Astrocyte (in vitro differentiated cells and primary cell): Measurements from ENCODE around the gene CLASP1. TPM values are rescaled to one million over a fixed set of nuclear protein-coding genes. Genes with fewer than 3 reads are reported as not detected.

ENCODE experiments used
- DNase-seq: peaks from one replicate; pipeline ENCODE4 v3.0.0-alpha.2; 2010; ENCODE audit warnings: low read depth
- FAIRE-seq: peaks from 2 replicates; lab custom pipeline; 2011; peaks lifted over from hg19 to GRCh38; lab: Jason Lieb, UNC
- H2AFZ ChIP-seq: 2 replicates; pipeline ENCODE4 v1.6.0; 2012; ENCODE audit warnings: low read depth, low read length, inconsistent platforms
- H3K27ac ChIP-seq: 2 replicates; pipeline ENCODE4 v1.5.1; 2011; ENCODE audit warnings: low read depth, low read length, inconsistent platforms
- H3K27me3 ChIP-seq: 2 replicates; pipeline ENCODE4 v1.6.0; 2011; ENCODE audit warnings: low read length, inconsistent platforms; ENCODE audit not compliant: insufficient read depth
- H3K36me3 ChIP-seq: 2 replicates; pipeline ENCODE4 v1.5.1; 2011; ENCODE audit warnings: low read length, inconsistent platforms; ENCODE audit not compliant: insufficient read depth
- H3K4me1 ChIP-seq: 2 replicates; pipeline ENCODE4 v1.5.1; 2011; ENCODE audit warnings: low read length, inconsistent platforms; ENCODE audit not compliant: insufficient read depth
- H3K4me2 ChIP-seq: 2 replicates; pipeline ENCODE4 v1.6.0; 2012; ENCODE audit warnings: low read length, inconsistent platforms
- H3K4me3 ChIP-seq: 2 replicates; pipeline ENCODE4 v1.5.1; 2011; ENCODE audit warnings: low read depth, mild to moderate bottlenecking, low read length, inconsistent platforms; ENCODE audit not compliant: insufficient read depth
- H3K79me2 ChIP-seq: 2 replicates; pipeline ENCODE4 v1.6.0; 2012; ENCODE audit warnings: mild to moderate bottlenecking, low read length, inconsistent platforms; ENCODE audit not compliant: insufficient read depth
- H3K9ac ChIP-seq: 2 replicates; pipeline ENCODE4 v1.6.0; 2012; ENCODE audit warnings: mild to moderate bottlenecking, low read length, inconsistent platforms
- H3K9me3 ChIP-seq: 2 replicates; pipeline ENCODE4 v1.5.1; 2012; ENCODE audit warnings: low read depth, mild to moderate bottlenecking, low read length, inconsistent platforms; ENCODE audit not compliant: insufficient read depth
- H4K20me1 ChIP-seq: 2 replicates; pipeline ENCODE4 v1.6.0; 2012; ENCODE audit warnings: low read length, inconsistent platforms; ENCODE audit not compliant: insufficient read depth
- H3K27ac Mint-ChIP-seq: one replicate; pipeline ENCODE4 v1.8.0; 2021; ENCODE audit warnings: mild to moderate bottlenecking, mixed read lengths; ENCODE audit not compliant: unreplicated experiment
- H3K27me3 Mint-ChIP-seq: one replicate; pipeline ENCODE4 v1.8.0; 2021; ENCODE audit warnings: low read depth, mixed read lengths; ENCODE audit not compliant: unreplicated experiment
- H3K36me3 Mint-ChIP-seq: one replicate; pipeline ENCODE4 v1.8.0; 2021; ENCODE audit warnings: low read depth, mixed read lengths; ENCODE audit not compliant: unreplicated experiment
- H3K4me1 Mint-ChIP-seq: one replicate; pipeline ENCODE4 v1.8.0; 2021; ENCODE audit warnings: low read depth, mixed read lengths; ENCODE audit not compliant: unreplicated experiment
- H3K4me3 Mint-ChIP-seq: one replicate; pipeline ENCODE4 v1.8.0; 2021; ENCODE audit warnings: mild to moderate bottlenecking, moderate library complexity, mixed read lengths; ENCODE audit not compliant: unreplicated experiment
- H3K9me3 Mint-ChIP-seq: one replicate; pipeline ENCODE4 v1.8.0; 2021; ENCODE audit warnings: mild to moderate bottlenecking, mixed read lengths; ENCODE audit not compliant: unreplicated experiment
- EZH2 ChIP-seq: IDR thresholded peaks from 2 replicates; pipeline ENCODE4 v1.6.1; 2012; ENCODE audit warnings: mild to moderate bottlenecking, low read length, inconsistent platforms; ENCODE audit not compliant: insufficient read depth
- total RNA-seq: library from RNA; stranded (reverse); gene quantifications from 2 replicates; pipeline ENCODE4 v1.2.1, GENCODE V29; 2021
- TF ChIP-seq, protein P1 (sequence below): IDR thresholded peaks from 2 replicates; pipeline ENCODE4 v1.5.1; 2011; ENCODE audit warnings: low read depth, mild to moderate bottlenecking, inconsistent platforms, low read length, moderate library complexity; ENCODE audit not compliant: insufficient read depth

CLASP1 gene
- total RNA-seq, 1 donor from 2014 or later = 56.7 TPM

DNA sequence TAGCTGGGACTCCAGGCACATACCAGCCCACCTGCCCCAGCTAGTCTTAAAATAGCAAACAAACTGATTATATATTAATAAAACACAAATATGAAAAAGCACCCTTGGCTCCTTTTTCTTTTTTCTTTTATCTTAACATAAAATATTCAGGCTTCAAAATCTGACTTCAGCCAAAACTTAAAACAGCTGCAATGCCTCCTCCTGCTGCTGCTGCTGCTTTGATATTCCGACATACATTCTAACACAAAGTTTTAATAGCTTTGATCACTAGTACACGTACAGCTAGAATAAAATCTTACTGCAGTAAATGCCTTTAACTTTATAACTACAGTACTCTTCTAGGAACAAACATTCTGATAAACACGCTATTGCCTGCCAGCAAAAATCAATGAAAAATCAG is 190.0 kb downstream of the CLASP1 start:
- no peak for FAIRE-seq

DNA sequence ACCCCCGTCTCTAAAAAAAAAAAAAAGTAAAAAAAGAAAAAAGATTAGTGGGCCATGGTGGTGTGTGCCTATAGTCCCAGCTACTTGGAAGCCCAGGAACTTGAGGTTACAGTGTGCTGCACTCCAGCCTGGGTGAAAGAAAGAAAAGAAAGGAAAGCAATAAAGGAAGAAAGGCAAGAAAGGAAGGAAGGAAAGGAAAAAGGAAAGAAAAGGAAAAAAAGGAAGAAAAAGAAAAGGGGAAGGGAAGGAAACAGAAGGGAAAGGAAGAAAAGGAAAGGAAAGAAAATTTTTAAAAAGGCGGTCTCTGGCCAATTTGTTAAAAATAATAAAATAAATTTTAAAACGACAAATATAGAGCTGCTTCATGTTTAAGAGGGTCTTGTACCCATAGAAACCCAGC is 192.9 kb downstream of the CLASP1 start:
- FAIRE-seq (no peak), DNase-seq (no peak)
- H3K36me3 Mint-ChIP-seq = peaks cover 11% of the 10 kb centered on the region
- no peak overlapping the region for H3K9ac ChIP-seq
- no peaks in the 10 kb centered on the region for H3K9me3 ChIP-seq
- H3K4me1 Mint-ChIP-seq = peaks cover 11% of the 10 kb centered on the region
- H3K27me3 Mint-ChIP-seq = no peaks in the 10 kb centered on the region
- H3K4me3 ChIP-seq = no peak overlapping the region
- no peaks in the 10 kb centered on the region for H4K20me1 ChIP-seq
- no peaks in the 10 kb centered on the region for H3K79me2 ChIP-seq
- H3K4me3 Mint-ChIP-seq = no peak overlapping the region
- TF ChIP-seq, protein P1, sequence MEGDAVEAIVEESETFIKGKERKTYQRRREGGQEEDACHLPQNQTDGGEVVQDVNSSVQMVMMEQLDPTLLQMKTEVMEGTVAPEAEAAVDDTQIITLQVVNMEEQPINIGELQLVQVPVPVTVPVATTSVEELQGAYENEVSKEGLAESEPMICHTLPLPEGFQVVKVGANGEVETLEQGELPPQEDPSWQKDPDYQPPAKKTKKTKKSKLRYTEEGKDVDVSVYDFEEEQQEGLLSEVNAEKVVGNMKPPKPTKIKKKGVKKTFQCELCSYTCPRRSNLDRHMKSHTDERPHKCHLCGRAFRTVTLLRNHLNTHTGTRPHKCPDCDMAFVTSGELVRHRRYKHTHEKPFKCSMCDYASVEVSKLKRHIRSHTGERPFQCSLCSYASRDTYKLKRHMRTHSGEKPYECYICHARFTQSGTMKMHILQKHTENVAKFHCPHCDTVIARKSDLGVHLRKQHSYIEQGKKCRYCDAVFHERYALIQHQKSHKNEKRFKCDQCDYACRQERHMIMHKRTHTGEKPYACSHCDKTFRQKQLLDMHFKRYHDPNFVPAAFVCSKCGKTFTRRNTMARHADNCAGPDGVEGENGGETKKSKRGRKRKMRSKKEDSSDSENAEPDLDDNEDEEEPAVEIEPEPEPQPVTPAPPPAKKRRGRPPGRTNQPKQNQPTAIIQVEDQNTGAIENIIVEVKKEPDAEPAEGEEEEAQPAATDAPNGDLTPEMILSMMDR = no peak
- TF ChIP-seq EZH2 = no peak
- no peak overlapping the region for H3K4me2 ChIP-seq
- H3K36me3 ChIP-seq = peaks cover 30% of the 10 kb centered on the region
- no peaks in the 10 kb centered on the region for H3K4me1 ChIP-seq
- H3K27ac ChIP-seq = no peak overlapping the region
- H3K27ac Mint-ChIP-seq = no peak overlapping the region
- no peaks in the 10 kb centered on the region for H3K9me3 Mint-ChIP-seq
- H2AFZ ChIP-seq = no peak overlapping the region
- no peaks in the 10 kb centered on the region for H3K27me3 ChIP-seq

More for the DNA sequence above, 190.0 kb downstream of the CLASP1 start:
- Mint-ChIP-seq H3K4me3 (no peak overlapping the region), H3K9me3 (no peaks in the 10 kb centered on the region), H3K27ac (no peak overlapping the region), H3K27me3 (no peaks in the 10 kb centered on the region), H3K4me1 (peaks cover 6% of the 10 kb centered on the region), H3K36me3 (peaks cover 4% of the 10 kb centered on the region)
- H3K27ac ChIP-seq = no peak overlapping the region
- H3K79me2 ChIP-seq = no peaks in the 10 kb centered on the region
- no peak overlapping the region for H3K4me3 ChIP-seq
- H3K4me1 ChIP-seq = no peaks in the 10 kb centered on the region
- H3K36me3 ChIP-seq = peaks cover 25% of the 10 kb centered on the region
- TF ChIP-seq, protein P1 = no peak
- no peak for TF ChIP-seq EZH2
- no peaks in the 10 kb centered on the region for H3K27me3 ChIP-seq
- H4K20me1 ChIP-seq = peaks cover 4% of the 10 kb centered on the region
- H3K9me3 ChIP-seq = no peaks in the 10 kb centered on the region
- DNase-seq = no peak
- no peak overlapping the region for H3K4me2 ChIP-seq
- no peak overlapping the region for H2AFZ ChIP-seq
- no peak overlapping the region for H3K9ac ChIP-seq

DNA sequence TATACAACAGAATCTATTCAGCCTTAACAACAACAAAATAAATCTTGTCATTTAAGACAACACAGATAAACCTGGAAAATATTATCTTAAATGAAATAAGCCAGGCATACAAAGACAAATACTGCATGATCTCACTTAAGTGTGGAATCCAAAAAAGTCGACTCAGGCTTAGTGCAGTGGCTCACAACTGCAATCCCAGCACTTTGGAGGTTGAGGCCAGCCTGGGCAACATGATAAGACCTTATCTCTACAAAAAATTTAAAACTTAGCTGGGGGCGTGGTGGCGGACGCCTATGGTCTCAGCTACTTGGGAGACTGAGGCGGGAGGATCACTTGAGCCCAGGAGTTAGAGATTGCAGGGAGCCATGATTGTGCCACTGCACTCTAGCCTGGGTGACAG is 193.8 kb downstream of the CLASP1 start:
- Histone ChIP-seq H3K4me2 (no peak overlapping the region), H3K79me2 (no peaks in the 10 kb centered on the region), H3K36me3 (peaks cover 33% of the 10 kb centered on the region), H3K4me1 (no peaks in the 10 kb centered on the region), H2AFZ (no peak overlapping the region), H3K9ac (no peak overlapping the region), H3K4me3 (no peak overlapping the region), H3K27me3 (no peaks in the 10 kb centered on the region), H4K20me1 (no peaks in the 10 kb centered on the region), H3K9me3 (no peaks in the 10 kb centered on the region), H3K27ac (no peak overlapping the region)
- DNase-seq (no peak), FAIRE-seq (no peak)
- H3K4me3 Mint-ChIP-seq = no peak overlapping the region
- no peaks in the 10 kb centered on the region for H3K9me3 Mint-ChIP-seq
- peaks cover 13% of the 10 kb centered on the region for H3K4me1 Mint-ChIP-seq
- peaks cover 13% of the 10 kb centered on the region for H3K36me3 Mint-ChIP-seq
- H3K27ac Mint-ChIP-seq = no peak overlapping the region
- no peak for TF ChIP-seq EZH2
- TF ChIP-seq, protein P1 = no peak
- no peaks in the 10 kb centered on the region for H3K27me3 Mint-ChIP-seq
